HFF-Myc (cell line): ENCODE measurements around the gene IER2.
"Not testable (repeated sequence)": the region's sequence is repeated elsewhere in the genome, so short reads cannot be mapped to it uniquely, and the experiment has no call there.

Source experiments
- DNase-seq: peaks from one replicate; pipeline ENCODE4 v3.0.0-alpha.2; 2011; ENCODE audit warnings: low read depth; ENCODE audit errors: extremely low read depth
- H3K4me3 ChIP-seq: replicated peaks from 2 replicates; pipeline ENCODE4 v1.5.1; 2011; ENCODE audit warnings: low read depth, mild to moderate bottlenecking, control low read depth, low read length
- TF ChIP-seq, protein P1 (sequence below): IDR thresholded peaks from 2 replicates; pipeline ENCODE4 v1.5.1; 2012; ENCODE audit warnings: mild to moderate bottlenecking, low read depth, low read length, control low read depth; ENCODE audit errors: missing control alignments

Gene IER2

DNA sequence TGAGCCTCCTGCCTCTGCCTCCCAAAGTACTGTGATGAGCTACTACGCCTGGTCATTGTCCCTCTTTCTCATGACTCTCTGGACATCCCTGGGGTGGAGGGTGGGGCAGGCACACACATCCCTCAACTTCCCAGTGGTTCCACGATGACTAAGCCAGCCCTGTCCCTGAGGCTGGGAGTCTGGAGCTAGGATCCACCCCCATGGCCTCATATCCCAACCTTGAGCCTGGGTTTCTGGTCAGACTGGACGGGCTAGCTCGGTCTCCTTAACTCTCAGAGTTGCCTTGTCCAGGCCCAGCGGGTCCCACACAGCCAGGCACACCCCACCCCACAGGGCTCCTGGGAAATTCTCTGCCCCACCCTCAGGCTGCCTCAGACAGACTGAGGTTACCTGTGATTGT lies 19.6 kb downstream of the IER2 start:
- DNase-seq, result no peak
- TF ChIP-seq, protein P1, sequence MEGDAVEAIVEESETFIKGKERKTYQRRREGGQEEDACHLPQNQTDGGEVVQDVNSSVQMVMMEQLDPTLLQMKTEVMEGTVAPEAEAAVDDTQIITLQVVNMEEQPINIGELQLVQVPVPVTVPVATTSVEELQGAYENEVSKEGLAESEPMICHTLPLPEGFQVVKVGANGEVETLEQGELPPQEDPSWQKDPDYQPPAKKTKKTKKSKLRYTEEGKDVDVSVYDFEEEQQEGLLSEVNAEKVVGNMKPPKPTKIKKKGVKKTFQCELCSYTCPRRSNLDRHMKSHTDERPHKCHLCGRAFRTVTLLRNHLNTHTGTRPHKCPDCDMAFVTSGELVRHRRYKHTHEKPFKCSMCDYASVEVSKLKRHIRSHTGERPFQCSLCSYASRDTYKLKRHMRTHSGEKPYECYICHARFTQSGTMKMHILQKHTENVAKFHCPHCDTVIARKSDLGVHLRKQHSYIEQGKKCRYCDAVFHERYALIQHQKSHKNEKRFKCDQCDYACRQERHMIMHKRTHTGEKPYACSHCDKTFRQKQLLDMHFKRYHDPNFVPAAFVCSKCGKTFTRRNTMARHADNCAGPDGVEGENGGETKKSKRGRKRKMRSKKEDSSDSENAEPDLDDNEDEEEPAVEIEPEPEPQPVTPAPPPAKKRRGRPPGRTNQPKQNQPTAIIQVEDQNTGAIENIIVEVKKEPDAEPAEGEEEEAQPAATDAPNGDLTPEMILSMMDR, result no peak

DNA sequence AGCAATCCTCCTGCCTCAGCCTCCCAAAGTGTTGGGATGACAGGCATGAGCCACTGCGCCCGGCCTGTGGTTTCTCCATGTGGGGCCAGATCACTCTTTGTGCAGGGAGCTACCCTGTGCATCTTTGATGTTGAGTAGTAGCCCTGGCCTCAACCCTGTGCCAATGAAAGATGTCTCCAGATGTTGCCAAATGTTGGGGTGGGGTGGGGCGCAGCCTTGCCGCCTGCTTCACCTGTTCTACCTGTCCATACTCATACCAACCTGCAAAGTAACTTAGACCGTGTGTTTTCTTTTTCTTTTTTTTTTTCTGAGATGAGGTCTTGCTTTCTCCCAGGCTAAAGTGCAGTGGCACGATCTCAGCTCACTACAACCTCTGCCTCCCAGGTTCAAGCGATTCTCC lies 20.9 kb downstream of the IER2 start:
- H3K4me3 ChIP-seq, result no peak overlapping the region
- TF ChIP-seq, protein P1, result no peak
- no peak for DNase-seq

More for the DNA sequence above, 19.6 kb downstream of the IER2 start:
- H3K4me3 ChIP-seq, result no peak overlapping the region

DNA sequence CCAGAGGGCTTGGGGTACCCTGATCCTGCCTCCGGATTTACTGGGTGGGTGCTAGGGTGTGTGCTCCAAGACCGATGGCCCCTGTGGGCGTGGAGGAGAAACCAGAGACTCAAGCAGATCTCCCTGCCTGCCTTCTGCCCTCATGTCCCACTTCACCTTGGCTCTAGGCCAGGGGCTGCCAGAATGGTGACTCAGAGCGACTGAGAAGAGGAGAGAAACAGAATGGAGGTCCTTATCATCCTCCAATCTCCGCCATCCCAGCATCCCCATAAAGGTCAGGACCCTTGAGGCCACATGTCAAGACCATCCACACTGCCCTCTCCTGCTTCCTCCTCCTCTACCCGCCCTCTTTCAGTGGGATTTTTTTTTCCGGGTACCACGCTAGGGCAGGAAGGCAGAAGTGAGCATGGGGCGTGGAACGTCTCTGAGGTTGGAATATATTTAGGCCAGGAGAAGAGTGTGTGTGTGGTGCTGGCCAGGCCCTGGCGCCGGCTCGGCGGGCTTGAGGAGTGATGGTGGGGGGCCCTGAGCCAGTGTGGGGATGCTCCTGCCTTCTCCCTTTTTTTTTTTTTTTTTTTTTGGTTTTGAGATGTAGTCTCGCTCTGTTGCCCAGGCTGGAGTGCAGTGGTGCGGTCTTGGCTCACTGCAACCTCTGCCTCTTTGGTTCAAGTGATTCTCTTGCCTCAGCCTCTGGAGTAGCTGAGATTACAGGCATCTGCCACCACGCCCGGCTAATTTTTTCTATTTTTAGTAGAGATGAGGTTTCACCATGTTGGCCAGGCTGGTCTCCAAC lies 22.3 kb downstream of the IER2 start:
- H3K4me3 ChIP-seq, result no peak overlapping the region
- TF ChIP-seq, protein P1, result no peak
- no peak for DNase-seq

DNA sequence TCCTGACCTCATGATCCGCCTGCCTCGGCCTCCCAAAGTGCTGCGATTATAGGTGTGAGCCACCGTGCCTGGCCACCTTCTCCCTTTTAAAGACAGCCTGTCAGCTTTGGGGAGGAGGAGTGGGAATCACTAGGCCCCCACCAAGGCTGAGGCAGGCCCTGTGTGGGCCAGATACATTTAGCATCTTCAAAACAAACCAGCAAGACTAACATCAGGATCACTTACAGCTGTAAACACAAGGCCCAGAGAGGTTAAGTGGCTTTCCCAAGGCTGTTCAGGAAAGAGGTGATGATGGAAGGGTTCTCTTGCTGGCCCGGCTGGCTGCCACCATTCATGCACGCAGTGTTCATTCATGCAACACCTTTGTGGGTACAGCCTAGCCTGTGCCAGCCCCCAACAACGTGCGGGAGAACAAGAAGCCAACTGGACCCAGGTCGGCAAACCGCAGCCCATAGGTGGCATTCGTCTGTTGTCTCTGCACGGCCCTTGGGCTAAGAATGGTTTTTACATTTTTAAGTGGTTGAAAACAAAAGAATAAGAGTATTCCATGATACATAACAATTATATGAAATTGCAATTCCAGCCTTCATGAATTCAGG lies 23.0 kb downstream of the IER2 start:
- TF ChIP-seq, protein P1, result no peak
- H3K4me3 ChIP-seq, result no peak overlapping the region
- DNase-seq, result no peak

DNA sequence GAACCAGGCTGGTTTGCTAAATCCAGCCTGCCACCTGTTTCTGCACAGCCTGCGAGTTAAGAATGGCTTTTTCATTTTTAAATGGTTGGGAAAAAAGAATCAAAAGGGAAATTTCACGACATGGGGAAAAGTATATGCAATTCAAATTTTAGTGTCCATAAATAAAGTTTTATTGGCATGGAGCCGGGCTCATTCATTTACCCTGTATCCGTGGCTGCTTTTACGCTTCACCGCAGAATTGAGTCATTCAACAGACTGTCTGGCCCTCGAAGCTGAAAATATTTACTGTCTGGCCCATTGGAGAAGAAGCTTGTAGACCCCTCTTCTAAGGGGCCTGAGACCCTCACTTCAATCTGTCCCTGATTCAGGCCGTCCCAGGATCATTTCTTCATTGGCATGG lies 26.1 kb downstream of the IER2 start:
- TF ChIP-seq, protein P1, result no peak
- DNase-seq, result no peak

DNA sequence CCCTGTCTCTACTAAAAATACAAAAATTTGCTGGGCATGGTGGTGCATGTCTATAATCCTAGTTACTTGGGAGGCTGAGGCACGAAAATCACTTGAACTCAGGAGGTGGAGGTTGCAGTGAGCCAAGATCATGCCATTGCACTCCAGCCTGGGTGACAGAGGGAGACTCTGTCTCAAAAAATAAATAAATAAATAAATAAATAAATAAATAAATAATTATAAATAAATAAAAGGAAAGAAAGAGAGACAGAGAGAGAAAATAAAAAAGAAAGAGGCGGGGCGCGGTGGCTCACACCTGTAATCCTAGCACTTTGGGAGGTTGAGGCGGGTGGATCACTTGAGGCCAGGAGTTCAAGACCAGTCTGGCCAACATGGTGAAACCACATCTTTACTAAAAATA lies 27.4 kb downstream of the IER2 start:
- H3K4me3 ChIP-seq, DNase-seq: not testable (repeated sequence)

More for the DNA sequence above, 26.1 kb downstream of the IER2 start:
- H3K4me3 ChIP-seq, result no peak overlapping the region

DNA sequence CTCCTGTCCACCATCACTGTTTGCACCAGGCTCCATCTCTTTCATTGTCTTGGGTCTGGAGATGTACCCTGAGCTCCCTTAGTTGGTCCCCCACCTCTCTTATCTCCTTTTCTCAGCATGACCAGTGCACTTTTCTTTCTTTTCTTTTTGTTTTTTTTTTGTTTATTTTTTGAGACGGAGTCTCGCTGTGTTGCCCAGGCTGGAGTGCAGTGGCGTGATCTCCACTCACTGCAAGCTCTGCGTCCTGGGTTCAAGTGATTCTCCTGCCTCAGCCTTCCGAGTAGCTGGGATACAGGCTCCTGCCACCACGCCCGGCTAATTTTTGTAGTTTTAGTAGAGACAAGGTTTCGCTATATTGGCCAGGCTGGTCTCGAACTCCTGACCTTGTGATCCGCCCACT lies 28.1 kb downstream of the IER2 start:
- not testable (repeated sequence) for DNase-seq

More for the DNA sequence above, 28.1 kb downstream of the IER2 start:
- not testable (repeated sequence) for H3K4me3 ChIP-seq
